GM13977 (cell line): ENCODE measurements around the gene PRKRA.

Experiments
- DNase-seq: peaks from one replicate; pipeline ENCODE4 v3.0.0; 2012; ENCODE audit warnings: low spot score
- in situ Hi-C: fragments of 300-500 bp; cut with MboI; formaldehyde crosslinking; loops from one replicate; pipeline ENCODE4 v1.12.0; 2022; ENCODE audit warnings: low sequenced_read_pairs, low pct_unique_long_range_greater_than_20kb, mixed read lengths, inconsistent platforms; ENCODE audit not compliant: unreplicated experiment
- TF ChIP-seq, protein P1 (sequence below): IDR thresholded peaks from 2 replicates; pipeline ENCODE4 v1.5.1; 2012; ENCODE audit warnings: mild to moderate bottlenecking, control low read depth; ENCODE audit not compliant: insufficient read depth; ENCODE audit errors: extremely low read depth, missing control alignments

The PRKRA gene

DNA sequence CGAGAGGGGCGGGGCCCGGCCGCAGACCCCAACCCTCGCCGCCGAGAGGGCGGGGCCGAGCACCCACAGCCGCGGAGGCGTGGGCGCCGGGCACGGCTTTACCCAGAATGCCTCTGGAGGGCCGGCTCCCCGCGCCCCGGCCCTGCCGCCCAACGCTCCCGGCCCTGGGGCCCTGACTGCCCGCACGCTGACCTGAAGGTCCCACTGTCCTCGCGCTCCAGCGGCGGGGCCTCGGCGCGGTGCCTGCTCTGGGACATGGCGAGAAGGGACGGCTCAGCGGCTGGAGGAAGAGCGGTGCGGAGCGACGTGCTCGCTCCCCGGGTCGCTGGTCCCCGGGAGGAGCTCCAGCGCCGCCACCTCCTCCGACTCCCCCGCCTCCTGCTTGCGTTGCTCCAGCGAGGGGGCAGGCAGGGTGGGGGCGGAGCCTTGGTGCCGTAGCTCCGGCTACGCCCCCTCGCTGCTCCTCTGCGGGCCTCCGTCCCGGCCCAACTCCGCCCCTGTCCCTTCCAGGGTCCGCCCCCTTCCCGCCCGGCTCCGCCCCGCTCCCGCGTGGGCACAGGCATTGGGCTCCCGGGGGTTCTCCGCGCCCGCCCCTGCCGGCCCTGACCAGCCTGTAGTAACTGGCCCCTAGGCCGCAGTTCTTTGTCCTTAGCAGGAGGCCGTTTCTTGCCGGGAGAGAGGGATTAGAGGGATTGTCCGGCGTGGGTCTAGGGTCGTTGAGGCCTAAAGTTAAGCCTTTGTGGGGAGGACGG lies at the start of gene PRKRA, which contains the start of gene PJVK:
TSS of gene PRKRA (minus strand) at position 402 of the 752 bp plus-strand sequence. CDS start at position 257, 145 bp downstream.
TSS of gene PJVK (plus strand) at position 605 of the 752 bp plus-strand sequence. CDS start 2,032 bp downstream, outside the sequence.
- in situ Hi-C loops: no loop called here
- DNase-seq: peak; percentile 98
- TF ChIP-seq, protein P1, sequence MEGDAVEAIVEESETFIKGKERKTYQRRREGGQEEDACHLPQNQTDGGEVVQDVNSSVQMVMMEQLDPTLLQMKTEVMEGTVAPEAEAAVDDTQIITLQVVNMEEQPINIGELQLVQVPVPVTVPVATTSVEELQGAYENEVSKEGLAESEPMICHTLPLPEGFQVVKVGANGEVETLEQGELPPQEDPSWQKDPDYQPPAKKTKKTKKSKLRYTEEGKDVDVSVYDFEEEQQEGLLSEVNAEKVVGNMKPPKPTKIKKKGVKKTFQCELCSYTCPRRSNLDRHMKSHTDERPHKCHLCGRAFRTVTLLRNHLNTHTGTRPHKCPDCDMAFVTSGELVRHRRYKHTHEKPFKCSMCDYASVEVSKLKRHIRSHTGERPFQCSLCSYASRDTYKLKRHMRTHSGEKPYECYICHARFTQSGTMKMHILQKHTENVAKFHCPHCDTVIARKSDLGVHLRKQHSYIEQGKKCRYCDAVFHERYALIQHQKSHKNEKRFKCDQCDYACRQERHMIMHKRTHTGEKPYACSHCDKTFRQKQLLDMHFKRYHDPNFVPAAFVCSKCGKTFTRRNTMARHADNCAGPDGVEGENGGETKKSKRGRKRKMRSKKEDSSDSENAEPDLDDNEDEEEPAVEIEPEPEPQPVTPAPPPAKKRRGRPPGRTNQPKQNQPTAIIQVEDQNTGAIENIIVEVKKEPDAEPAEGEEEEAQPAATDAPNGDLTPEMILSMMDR: no peak

DNA sequence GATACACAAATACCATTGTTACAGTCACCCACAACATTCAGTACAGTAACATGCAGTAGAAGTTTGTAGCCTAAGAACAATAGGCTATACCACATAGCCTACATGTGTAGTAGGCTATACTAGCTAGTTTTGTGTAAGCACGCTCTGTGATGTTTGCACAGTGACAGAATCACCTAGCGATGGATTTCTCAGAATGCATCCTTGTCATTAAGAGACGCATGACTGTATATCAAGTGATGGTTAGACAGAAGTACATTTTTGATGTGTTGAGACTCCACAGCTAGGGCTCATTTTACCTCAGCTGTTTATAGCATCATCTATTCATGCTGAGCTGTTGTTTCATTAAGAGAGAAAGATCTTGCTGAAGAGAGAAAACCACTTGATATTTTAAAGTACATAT lies 48.7 kb upstream of the PRKRA start:
- DNase-seq: no peak
- in situ Hi-C loops: no loop called here
- TF ChIP-seq, protein P1: no peak

- in situ Hi-C loops: no loop called here
- no peak for DNase-seq
- TF ChIP-seq, protein P1: no peak
These were observed 47.2 kb upstream of the PRKRA start for GRCh38 chr2:178498137-178498536.

GRCh38 chr2:178496049-178496448 lies 45.1 kb upstream of the PRKRA start:
- TF ChIP-seq, protein P1: no peak
- no peak for DNase-seq
- in situ Hi-C loops: no loop called here

GRCh38 chr2:178491612-178492011 lies 40.6 kb upstream of the PRKRA start:
- in situ Hi-C loops: no loop called here
- DNase-seq: no peak
- TF ChIP-seq, protein P1: no peak

DNA sequence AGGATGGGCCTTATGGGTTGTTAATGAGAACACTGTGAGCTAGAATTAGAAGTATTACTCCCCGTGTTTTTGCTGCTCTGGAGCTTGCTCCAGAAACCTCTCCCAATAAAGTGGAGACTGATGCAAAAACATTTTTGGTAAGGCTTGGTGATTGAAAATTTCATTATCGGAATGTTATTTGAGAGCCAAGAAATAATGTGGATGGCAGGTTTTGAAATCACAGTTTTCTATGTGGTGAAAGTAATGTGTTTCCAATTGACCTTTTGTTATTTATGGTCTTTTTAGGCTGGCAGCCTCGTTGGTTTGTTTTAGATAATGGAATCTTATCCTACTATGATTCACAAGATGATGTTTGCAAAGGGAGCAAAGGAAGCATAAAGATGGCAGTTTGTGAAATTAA lies 34.4 kb upstream of the PRKRA start:
- DNase-seq: no peak
- TF ChIP-seq, protein P1: no peak
- in situ Hi-C loops: no loop called here
